ENCODE results near the gene EBF3. TPM values are rescaled to one million over a fixed set of nuclear protein-coding genes. Genes with fewer than 3 reads are reported as not detected.
A peak's percentile ranks its signal among the peaks of the same experiment; 100 is the strongest.

The EBF3 gene
- total and polyA plus RNA-seq, 2 experiments from 2014 or later: 0.22 to 0.77 TPM

GRCh38 chr10:129962872-129963640, 1.0 kb downstream of the EBF3 start:
- no peaks in the 10 kb centered on the region for H3K9me3 ChIP-seq (ENCODE audit: low read depth)
- no peaks in the 10 kb centered on the region for H3K36me3 ChIP-seq (replicated peaks; ENCODE audit: insufficient read depth, low read depth)
- H3K4me1 ChIP-seq (ENCODE audit: insufficient read depth): peaks cover 32% of the 10 kb centered on the region
- H3K4me3 ChIP-seq: peak overlapping the region; percentile 67
- H4K20me1 ChIP-seq (ENCODE audit: insufficient read depth, poor library complexity, severe bottlenecking): no peaks in the 10 kb centered on the region
- no peak overlapping the region for H2AFZ ChIP-seq
- 3% methylated on average over 62 of the region's 79 CpGs for WGBS (ENCODE audit: low lambda C conversion rate, missing lambda C conversion rate)
- peak overlapping the region; percentile 100 for H3K4me2 ChIP-seq
- no peaks in the 10 kb centered on the region for H3K79me2 ChIP-seq
- peaks cover 90% of the 10 kb centered on the region for H3K27me3 ChIP-seq
- H3K27ac ChIP-seq: no peak overlapping the region
- no peak for TF ChIP-seq CTCF (IDR thresholded peaks at IDR 0.05; ENCODE audit: poor library complexity)
- peak; percentile 93 for TF ChIP-seq EZH2 (IDR thresholded peaks at IDR 0.05; ENCODE audit: borderline replicate concordance)
- TF ChIP-seq EZH2phosphoT487 (IDR thresholded peaks at IDR 0.05; ENCODE audit: low read depth, severe bottlenecking, unreplicated experiment): peak; percentile 86
- peak; percentile 47 for DNase-seq (ENCODE audit: low spot score)
- no peaks in the 10 kb centered on the region for H3K9me2 ChIP-seq (replicated peaks; ENCODE audit: insufficient read depth)

DNA sequence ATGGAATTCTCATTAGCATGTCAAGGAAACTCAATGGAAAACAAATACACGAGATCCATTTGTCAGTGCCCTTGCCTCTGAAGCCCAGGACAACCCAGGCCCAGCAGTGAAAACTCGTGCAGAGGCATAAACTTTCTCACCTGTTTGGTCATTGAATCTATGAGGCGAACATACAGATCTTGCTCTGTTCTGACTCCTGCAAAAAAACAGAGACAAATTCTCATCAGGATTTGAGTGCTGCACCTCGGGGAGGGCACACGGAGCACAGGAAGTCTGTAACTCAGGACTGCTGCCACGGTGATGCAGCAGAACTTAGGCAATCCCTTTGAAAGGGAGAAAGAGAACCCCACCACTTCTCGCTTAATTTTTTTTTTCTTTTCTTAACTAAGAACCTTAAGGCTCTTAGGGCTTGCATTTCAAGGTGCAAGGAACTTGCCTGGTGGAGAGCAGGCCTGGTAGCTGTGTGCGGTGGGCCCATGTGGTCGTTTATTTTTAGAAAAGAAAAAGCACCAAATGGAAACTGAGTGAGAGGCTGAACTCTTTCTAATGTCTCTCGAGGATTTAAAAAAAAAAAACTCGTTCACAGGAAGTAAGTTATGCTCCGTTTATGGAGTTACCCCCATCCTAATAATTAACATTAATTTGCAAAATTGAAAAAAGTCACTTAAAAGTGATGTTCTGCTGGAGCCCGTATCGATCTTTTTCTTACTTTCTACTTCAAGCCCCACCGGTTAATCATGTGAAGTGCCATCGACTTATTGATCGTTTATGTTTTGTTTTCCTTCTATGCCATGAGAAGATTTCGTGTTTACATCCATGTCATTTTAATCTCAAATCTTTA, 1.8 kb downstream of the EBF3 start:
- TF ChIP-seq CTCF (IDR thresholded peaks at IDR 0.05; ENCODE audit: poor library complexity) (no peak), EZH2 (IDR thresholded peaks at IDR 0.05; ENCODE audit: borderline replicate concordance) (peak; percentile 96), EZH2phosphoT487 (IDR thresholded peaks at IDR 0.05; ENCODE audit: low read depth, severe bottlenecking, unreplicated experiment) (peak; percentile 16)
- H2AFZ ChIP-seq: no peak overlapping the region
- H3K27ac ChIP-seq: no peak overlapping the region
- no peak for DNase-seq (ENCODE audit: low spot score)
- H3K79me2 ChIP-seq: no peaks in the 10 kb centered on the region
- H3K4me3 ChIP-seq: peak overlapping the region; percentile 67
- peaks cover 90% of the 10 kb centered on the region for H3K27me3 ChIP-seq
- no peaks in the 10 kb centered on the region for H4K20me1 ChIP-seq (ENCODE audit: insufficient read depth, poor library complexity, severe bottlenecking)
- H3K36me3 ChIP-seq (replicated peaks; ENCODE audit: insufficient read depth, low read depth): no peaks in the 10 kb centered on the region
- H3K9me3 ChIP-seq (ENCODE audit: low read depth): no peaks in the 10 kb centered on the region
- WGBS (ENCODE audit: low lambda C conversion rate, missing lambda C conversion rate): 10% methylated on average over 18 of the region's 18 CpGs
- H3K4me1 ChIP-seq (ENCODE audit: insufficient read depth): peaks cover 32% of the 10 kb centered on the region
- no peaks in the 10 kb centered on the region for H3K9me2 ChIP-seq (replicated peaks; ENCODE audit: insufficient read depth)
- peak overlapping the region; percentile 100 for H3K4me2 ChIP-seq

DNA sequence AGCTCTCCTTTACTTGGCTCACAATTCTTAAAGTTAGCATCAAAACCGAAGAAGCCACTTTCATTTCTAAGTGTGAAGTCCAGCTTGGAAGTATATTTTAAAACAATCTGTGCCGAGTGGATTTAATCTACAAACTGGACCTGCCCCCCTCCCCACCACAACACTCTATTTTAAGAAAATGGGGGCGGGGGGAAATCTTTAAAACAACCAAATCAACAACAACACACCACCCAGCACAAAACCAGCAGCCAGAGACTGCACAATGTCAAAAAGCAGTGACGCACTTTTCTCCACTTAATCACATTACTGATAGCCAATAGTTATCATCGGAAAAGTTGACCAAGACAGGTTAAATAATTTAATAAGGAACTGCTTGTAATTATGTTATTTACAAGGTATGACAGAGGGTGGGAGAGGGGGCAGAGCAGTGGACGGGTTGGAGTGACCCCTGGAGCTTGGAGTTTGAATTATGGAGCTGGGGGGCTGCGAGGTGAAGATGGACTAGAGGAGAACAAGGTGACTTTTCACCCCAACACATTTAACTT, 2.8 kb downstream of the EBF3 start:
- Histone ChIP-seq H4K20me1 (ENCODE audit: insufficient read depth, poor library complexity, severe bottlenecking) (no peaks in the 10 kb centered on the region), H3K9me2 (replicated peaks; ENCODE audit: insufficient read depth) (no peaks in the 10 kb centered on the region), H3K9me3 (ENCODE audit: low read depth) (no peaks in the 10 kb centered on the region), H3K27ac (no peak overlapping the region), H3K79me2 (no peaks in the 10 kb centered on the region), H2AFZ (no peak overlapping the region), H3K4me3 (no peak overlapping the region), H3K4me1 (ENCODE audit: insufficient read depth) (peaks cover 32% of the 10 kb centered on the region), H3K27me3 (peaks cover 90% of the 10 kb centered on the region), H3K36me3 (replicated peaks; ENCODE audit: insufficient read depth, low read depth) (no peaks in the 10 kb centered on the region), H3K4me2 (no peak overlapping the region)
- DNase-seq (ENCODE audit: low spot score): no peak
- TF ChIP-seq EZH2phosphoT487 (IDR thresholded peaks at IDR 0.05; ENCODE audit: low read depth, severe bottlenecking, unreplicated experiment): no peak
- TF ChIP-seq CTCF (IDR thresholded peaks at IDR 0.05; ENCODE audit: poor library complexity): no peak
- no peak for TF ChIP-seq EZH2 (IDR thresholded peaks at IDR 0.05; ENCODE audit: borderline replicate concordance)
- WGBS (ENCODE audit: low lambda C conversion rate, missing lambda C conversion rate): 23% methylated on average over 7 of the region's 7 CpGs
